ENCODE results near the gene PRSS12.
A peak's percentile ranks its signal among the peaks of the same experiment; 100 is the strongest.

DNA sequence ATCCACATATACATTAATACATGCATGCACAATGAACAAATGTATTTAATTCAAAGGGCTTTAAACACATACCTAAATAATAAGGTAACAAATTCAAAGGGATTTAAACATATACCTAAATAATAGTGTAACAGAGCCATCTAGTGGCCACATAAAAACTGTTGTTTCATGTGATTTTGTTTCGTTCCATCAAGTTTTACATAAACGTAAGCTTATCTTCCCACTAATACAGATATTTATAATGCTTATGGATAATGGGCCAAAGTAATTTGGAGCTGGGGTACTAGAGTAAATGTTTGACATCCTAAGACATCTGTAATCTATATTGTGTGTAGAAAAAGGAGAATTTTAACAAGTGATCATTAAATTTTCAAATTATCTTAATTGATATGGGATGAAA, 82.3 kb downstream of the PRSS12 start:
- TF ChIP-seq, protein P1, sequence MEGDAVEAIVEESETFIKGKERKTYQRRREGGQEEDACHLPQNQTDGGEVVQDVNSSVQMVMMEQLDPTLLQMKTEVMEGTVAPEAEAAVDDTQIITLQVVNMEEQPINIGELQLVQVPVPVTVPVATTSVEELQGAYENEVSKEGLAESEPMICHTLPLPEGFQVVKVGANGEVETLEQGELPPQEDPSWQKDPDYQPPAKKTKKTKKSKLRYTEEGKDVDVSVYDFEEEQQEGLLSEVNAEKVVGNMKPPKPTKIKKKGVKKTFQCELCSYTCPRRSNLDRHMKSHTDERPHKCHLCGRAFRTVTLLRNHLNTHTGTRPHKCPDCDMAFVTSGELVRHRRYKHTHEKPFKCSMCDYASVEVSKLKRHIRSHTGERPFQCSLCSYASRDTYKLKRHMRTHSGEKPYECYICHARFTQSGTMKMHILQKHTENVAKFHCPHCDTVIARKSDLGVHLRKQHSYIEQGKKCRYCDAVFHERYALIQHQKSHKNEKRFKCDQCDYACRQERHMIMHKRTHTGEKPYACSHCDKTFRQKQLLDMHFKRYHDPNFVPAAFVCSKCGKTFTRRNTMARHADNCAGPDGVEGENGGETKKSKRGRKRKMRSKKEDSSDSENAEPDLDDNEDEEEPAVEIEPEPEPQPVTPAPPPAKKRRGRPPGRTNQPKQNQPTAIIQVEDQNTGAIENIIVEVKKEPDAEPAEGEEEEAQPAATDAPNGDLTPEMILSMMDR (conservative IDR thresholded peaks at IDR 0.05; ENCODE audit: low read length): peak; percentile 87
- no peak for TF ChIP-seq EZH2phosphoT487 (IDR thresholded peaks at IDR 0.05; ENCODE audit: borderline replicate concordance, low read depth, low read length)
